Activated gamma-delta T cell treated with anti-CD3 and anti-CD28 coated beads, Interleukin-2, amount 50 U/mL, for 16 hours (primary cell): Measurements from ENCODE around the gene VPS37C.

Experiments used
- DNase-seq: peaks from one replicate; pipeline ENCODE4 v3.0.0-alpha.2; 2020; ENCODE audit warnings: low read depth

VPS37C gene

GRCh38 chr11:61153593-61154095, 7.6 kb downstream of the VPS37C start:
- DNase-seq: no peak

DNA sequence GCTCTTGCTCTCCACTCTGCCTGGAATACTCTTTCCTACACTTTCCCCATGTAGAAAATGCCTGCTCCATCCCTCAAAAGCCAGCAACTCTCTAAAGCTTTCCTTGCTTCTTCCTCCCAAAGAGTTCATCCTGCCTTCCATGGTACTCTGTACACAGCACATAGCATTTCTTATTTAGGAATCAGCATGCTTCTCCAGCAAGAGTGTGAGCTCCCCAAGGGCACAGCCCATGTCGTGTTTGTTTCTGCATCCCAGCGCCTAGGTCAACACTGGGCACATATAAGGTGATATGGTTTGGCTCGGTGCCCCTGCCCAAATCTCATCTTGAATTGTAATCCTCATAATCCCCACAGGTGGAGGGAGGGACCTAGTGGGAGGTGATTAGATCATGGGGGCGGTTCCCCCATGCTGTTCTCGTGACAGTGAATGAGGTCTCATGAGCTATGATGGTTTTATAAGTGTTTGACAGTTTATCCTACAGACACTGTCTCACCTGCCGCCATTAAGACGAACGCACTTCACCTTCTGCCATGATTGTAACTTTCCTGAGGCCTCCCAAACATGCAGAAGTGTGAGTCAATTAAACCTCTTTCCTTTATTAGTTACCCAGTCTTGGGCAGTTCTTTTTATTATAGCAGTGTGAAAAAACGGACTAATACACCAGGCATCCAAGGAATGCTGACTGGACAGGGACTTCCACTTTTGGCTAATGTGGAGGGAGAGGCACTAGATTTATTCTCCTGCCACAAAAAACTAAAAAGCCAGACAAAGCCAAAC, 8.2 kb downstream of the VPS37C start:
- no peak for DNase-seq

DNA sequence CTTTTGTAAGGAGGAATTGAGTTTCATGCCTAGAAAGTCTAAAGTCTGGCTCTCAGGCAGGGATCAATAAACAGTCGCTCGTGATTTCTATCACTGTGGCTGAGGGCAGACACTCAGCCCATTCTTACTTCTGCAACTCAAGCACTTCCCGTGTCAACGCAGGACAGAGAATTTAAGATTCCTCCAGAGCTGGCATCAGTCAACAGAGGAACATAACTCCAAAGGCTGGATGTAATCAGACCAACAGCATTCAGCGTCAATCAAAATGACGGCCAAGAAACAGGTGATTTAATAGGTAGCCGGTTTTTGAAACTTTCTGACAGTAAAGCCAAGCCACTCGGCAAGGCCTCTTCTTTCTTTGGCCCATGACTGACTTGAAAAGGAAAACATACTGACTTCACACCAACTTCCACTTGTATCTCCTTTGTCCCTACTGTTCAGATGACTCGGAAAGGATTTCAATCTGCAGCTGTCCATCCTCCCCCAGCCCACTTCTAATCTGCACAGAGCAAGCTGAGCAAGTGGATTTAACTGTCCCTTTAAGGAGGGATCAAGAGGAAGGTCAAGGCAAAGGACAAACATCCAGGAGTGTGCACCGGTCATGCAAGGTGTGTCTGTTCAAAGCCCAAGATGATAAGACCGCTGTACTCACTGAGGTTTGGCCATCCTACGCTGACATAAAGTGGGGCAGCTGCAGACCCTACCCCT, 9.5 kb downstream of the VPS37C start:
- DNase-seq: no peak

DNA sequence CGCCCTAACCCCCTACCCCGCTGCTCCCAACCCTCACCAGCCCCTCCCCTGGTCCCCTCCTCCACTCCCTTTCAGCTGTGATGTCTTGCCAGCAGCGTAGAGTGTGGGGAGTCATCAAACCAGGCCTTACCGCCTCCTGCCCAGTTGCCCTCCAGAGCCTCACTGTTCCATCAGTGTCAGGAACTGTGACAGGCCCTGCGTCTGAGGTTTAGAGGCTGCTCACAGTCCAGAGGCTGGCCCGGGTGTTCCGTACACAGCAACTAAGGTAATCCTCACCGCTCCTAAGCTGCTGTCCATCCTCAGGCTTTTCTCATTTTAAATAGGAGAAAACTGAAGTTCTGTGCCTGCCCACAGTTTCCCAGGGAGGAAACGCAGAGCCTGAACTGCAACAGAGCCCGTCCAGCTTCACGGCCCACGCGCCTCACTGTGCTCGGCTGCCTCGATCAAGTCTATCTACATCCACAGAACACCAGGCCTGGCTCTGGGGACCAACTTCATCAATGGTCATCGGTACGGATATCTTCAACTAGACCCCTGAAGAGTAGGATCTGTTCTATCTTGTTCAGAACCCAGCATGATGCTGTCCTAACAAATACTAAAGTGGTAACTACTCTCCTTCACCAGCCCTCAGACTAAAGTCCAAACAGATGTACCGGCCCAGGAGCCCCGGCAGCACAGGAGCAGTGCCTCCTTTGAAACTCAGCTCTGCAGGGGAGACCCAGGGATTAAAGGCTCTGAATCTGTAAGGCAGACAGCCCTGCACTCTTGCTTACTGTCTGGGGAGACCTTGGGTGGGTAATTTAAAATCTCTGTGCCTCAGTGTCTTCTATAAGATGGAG, 10.3 kb downstream of the VPS37C start:
- no peak for DNase-seq

- DNase-seq: no peak
Observed at GRCh38 chr11:61149624-61150615, 11.3 kb downstream of the VPS37C start.

DNA sequence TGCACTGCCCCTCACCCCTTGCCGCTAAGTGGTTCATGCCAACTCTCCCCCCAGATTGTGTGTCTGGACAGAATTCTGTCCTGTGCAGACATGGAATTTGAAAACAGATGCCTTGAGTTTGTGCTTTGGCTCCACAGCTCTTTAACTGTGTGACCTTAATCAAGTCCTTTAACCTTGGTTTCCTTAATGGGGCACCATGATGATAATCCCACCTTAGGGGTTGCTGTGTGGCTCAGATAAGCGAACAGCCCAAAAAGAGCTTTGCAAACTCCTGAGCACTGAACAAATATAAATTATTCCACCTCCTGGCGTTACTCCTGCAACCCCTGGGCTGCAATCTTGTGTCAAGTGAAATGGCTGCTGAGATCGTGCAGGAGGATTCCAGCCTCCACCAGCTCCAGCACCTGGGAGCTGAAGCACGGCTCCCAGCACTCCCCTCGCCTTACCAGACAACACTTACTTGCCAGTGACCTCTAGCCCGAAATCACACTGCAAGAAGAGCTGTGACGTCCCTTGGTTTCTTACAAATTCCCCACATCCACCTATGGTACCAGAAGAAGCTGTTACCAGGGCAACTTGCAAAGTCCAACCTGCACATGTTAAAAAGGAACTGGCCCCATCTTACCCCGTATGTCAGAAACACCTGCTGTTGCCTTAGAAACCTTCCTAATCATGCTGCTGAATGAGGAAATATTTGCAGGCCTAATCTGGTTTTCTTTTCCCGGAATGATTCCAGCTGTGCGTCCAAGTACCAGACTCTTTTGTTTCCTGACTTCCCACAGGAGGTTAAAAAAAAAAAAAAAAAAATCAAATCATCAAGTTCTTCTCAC, 13.2 kb downstream of the VPS37C start:
- DNase-seq: no peak

- DNase-seq: no peak
Observed at GRCh38 chr11:61147271-61147670, 14.0 kb downstream of the VPS37C start.

GRCh38 chr11:61146416-61146815, 14.8 kb downstream of the VPS37C start:
- no peak for DNase-seq

DNA sequence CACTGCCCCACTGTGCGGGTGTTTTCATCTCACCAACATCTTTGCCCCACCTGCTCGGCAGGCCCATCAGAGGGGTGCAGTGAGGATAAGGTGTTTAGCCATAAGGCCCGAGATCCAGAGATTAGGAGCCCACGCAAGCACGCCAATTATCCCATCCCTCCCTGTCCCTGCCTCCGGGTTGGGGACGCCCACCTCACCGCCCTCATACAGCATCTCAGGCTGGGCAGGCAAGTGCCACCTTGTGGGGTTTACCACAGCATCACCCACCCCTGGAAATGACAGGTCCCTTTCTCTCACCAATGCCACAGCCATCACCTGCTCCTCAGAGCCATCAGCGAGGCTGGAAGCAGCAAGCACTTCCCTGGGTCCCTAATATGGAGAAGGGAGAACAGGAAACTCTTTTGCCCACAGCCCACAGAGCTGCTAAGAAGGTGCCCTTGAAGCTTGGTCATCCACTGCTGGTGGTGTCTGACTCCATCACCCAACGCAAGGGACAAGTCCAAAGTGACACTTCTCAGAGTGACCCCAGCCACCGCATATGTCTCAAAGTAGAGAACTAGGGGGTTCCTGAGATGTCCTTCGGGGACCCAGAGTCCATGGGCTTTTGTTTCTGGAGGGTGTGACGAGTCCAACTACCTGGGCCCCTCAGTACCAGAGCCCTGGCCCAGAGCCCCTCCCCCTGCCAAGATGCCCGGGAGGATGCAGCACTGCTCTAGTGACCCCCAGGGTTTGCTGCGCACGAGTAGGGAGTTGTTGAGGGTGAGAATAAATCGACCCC, 15.8 kb downstream of the VPS37C start:
- DNase-seq: no peak

DNA sequence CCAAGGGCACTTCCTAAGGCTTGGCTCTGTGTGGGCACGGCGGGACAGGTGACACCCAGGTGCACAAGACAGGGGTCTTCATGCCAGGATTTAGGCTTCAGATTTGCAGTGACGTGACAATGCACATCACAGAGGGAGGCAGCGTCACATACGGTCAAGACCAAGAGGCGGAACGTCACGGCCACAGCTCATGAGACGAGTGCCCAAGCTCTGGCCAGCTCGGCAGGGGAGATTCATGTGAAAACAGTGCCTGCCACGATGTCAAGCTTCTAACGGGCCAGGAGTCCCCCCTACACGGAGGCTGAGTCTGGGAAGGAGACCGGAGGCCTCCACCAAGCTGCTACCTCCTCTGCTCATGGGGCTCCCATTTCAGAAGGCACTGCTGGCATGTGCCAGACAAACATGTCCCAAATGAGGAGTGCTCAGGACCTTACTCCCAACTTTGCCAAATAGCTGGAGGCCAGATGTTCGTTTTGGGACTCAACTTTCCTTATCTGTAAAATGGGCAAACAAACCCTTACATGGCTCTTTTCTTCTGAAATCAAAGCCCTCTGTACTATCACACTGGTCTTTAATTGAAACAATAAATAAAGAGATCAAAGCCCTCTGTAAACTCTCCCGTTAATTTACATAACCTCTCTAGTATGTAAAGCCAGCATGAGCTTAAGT, 16.6 kb downstream of the VPS37C start:
- DNase-seq: no peak

GRCh38 chr11:61142424-61142823, 18.8 kb downstream of the VPS37C start:
- DNase-seq: no peak

DNA sequence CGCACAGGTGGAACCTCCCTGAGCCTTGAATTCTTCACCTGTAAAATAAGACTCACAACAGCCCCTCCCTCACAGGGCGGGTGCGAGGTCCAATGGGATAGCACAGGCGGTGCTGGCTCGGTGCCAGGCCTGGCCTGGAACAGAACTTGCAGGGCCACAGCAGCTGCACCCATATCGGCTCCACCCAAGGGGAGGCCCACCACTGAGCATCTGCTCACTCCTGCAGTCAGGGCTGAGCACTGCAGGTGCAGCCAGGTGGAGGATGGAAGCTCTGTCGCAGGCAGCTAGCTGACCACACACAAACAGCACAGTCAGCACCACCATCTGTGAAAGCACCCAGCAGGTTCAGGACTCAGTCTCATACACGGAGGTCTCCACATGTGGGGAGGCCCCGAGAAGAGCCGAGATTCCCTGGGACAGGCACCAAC, 19.6 kb downstream of the VPS37C start:
- DNase-seq: no peak

GRCh38 chr11:61140416-61140815, 20.8 kb downstream of the VPS37C start:
- no peak for DNase-seq

DNA sequence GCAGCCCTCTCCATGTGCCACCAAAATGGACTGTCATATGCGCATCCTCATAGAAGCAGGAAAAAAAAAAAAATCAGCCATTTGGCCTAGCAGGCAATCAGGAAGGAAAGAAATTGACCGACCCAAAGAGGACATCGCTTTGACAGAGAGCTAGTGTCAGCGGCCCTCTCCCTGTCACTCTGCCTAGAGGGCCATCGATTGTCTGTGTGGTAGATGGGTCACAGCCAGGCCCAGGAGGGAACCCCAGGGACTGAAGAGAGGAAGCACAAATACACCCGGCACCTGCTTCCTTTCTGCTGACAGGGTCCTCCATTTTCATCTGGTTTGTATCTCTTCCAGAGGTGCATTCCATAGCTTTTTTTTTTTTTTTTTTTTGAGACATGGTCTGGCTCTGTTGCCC, 21.8 kb downstream of the VPS37C start:
- DNase-seq: no peak

DNA sequence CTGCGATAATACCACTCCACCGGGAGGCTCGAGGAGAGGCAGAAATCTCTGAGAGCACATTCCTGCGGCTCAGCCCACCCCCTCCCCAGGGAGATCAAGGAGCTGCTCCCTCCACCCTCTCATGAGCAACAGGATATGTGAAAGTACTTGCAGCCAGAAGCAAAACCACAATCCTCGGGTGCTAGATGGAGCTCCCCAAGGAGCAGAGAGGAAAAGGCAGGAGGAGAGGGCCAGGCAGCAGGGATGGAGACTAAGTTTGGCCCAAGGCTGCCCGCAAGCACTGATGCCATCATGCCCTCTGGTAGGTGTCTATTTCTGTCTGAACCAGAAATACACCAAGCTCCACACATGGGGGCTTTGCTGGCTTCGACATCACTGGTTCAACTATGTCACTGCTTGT, 22.3 kb downstream of the VPS37C start:
- no peak for DNase-seq

DNA sequence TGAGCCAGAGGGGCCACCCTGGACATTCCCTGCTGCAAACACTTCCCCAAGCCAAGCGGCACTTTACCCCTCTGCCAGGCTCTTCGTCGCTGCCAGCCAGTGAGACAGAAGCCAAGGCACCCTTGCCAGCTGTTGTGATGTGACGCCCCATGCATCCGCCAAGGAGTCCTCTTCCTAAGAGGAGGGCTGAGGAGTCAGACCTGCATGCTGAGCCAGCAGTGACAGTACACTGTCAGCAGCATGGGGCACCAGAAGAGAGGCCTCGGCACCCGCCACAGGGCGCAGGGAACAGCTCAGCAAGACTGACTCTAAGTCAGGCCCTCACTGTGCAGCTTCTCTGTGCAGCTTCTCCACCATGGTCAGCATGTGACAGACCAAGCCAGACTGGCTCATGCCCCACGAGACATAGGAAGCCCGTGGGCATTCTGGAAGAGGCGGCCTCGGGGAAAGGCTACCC, 26.4 kb downstream of the VPS37C start:
- no peak for DNase-seq

GRCh38 chr11:61133956-61134662, 27.1 kb downstream of the VPS37C start:
- DNase-seq: no peak

DNA sequence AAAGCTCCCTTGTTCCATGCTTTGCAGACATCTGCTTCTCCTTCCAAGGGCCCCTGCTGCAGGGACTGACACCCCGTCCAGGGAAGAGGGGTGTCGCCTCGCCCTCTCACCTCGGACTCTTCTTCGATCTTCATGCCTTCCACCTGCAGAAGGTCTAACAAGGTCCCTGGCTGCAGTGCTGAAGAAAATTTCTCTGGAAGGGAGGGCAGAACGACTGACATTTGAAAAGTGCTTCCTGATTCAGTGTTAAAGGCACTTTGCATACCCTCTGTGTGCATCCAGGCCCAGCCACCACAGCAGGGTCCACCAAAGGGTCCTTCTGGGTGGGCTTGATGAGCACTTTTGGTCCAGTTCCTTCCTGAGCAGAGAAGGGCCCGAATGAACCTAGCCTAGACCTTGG, 28.1 kb downstream of the VPS37C start:
- no peak for DNase-seq
